Measurements from ENCODE around the gene RPS27. TPM values are rescaled to one million over a fixed set of nuclear protein-coding genes. Genes with fewer than 3 reads are reported as not detected.

The RPS27 gene
- total and polyA plus RNA-seq, 2 experiments from 2014 or later, result 1,371 to 3,355 TPM

GRCh38 chr1:154006136-154006535 is 15.6 kb downstream of the RPS27 start (continued):
- TF ChIP-seq ZNF462 (CRISPR knock-in tag; IDR thresholded peaks at IDR 0.05) (no peak), EZH2phosphoT487 (IDR thresholded peaks at IDR 0.05; ENCODE audit: unreplicated experiment) (no peak), REST (IDR thresholded peaks at IDR 0.05; ENCODE audit: unreplicated experiment) (no peak), EZH2 (IDR thresholded peaks at IDR 0.05; ENCODE audit: low read depth, unreplicated experiment) (no peak), STAT1 (IDR thresholded peaks at IDR 0.05; ENCODE audit: unreplicated experiment) (no peak), CREB1 (CRISPR knock-in tag; IDR thresholded peaks at IDR 0.05; ENCODE audit: low read depth) (no peak)

- H3K4me2 ChIP-seq, result no peak overlapping the region
- ATAC-seq (no peak), DNase-seq (ENCODE audit: low spot score) (no peak)
- H3F3A ChIP-seq (replicated peaks; ENCODE audit: low read depth), result no peaks in the 10 kb centered on the region
- no peaks in the 10 kb centered on the region for H3K79me2 ChIP-seq (replicated peaks; ENCODE audit: insufficient read depth)
- no peaks in the 10 kb centered on the region for H3K36me3 ChIP-seq (ENCODE audit: insufficient read depth)
- H3K4me3 ChIP-seq, result no peak overlapping the region
- no peaks in the 10 kb centered on the region for H3K4me1 ChIP-seq (ENCODE audit: insufficient read depth)
- Mint-ChIP-seq H3K4me1 (no peaks in the 10 kb centered on the region), H3K4me3 (no peak overlapping the region), H3K36me3 (ENCODE audit: low read depth) (no peaks in the 10 kb centered on the region), H3K27me3 (ENCODE audit: insufficient read depth, low read depth, poor library complexity) (peaks cover 5% of the 10 kb centered on the region), H3K9me3 (no peaks in the 10 kb centered on the region; the same call in 2 of the 3 replicates), H3K27ac (no peak overlapping the region)
- no peaks in the 10 kb centered on the region for H3K27me3 ChIP-seq (ENCODE audit: insufficient read depth)
- no peaks in the 10 kb centered on the region for H4K20me1 ChIP-seq (replicated peaks; ENCODE audit: insufficient read depth)
- no peak overlapping the region; the same call in 1 of the 2 replicates for H3K27ac ChIP-seq (ENCODE audit: low read depth)
- no peak overlapping the region for H2AFZ ChIP-seq
- H3K9me2 ChIP-seq (ENCODE audit: insufficient read depth), result no peaks in the 10 kb centered on the region
- no peak for TF ChIP-seq POLR2AphosphoS5 (IDR thresholded peaks at IDR 0.05; ENCODE audit: low read depth)
- TF ChIP-seq CREB1 (CRISPR knock-in tag; IDR thresholded peaks at IDR 0.05; ENCODE audit: low read depth), result no peak
- TF ChIP-seq NANOG (IDR thresholded peaks at IDR 0.05; ENCODE audit: borderline replicate concordance), result no peak
- no peak for TF ChIP-seq EZH2phosphoT487 (IDR thresholded peaks at IDR 0.05; ENCODE audit: unreplicated experiment)
- no peak for TF ChIP-seq REST (IDR thresholded peaks at IDR 0.05; ENCODE audit: unreplicated experiment)
- no peak for TF ChIP-seq ZNF114 (CRISPR knock-in tag; IDR thresholded peaks at IDR 0.05)
- no peak for TF ChIP-seq ZNF331 (CRISPR knock-in tag; IDR thresholded peaks at IDR 0.05; ENCODE audit: low read depth)
- no peak for TF ChIP-seq STAT1 (IDR thresholded peaks at IDR 0.05; ENCODE audit: unreplicated experiment)
- TF ChIP-seq JUNB (IDR thresholded peaks at IDR 0.05; ENCODE audit: unreplicated experiment), result no peak
Measured at GRCh38 chr1:154012129-154012528, 21.6 kb downstream of the RPS27 start.
